CD4-positive, alpha-beta T cell treated with Interleukin-2 at 100 ng/mL for 4 hours (primary cell): Measurements from ENCODE around the gene ZFP30.

ENCODE experiments used
- DNase-seq: peaks from one replicate; pipeline ENCODE4 v3.0.0-alpha.2; 2020; ENCODE audit warnings: low spot score

ZFP30 gene

DNA sequence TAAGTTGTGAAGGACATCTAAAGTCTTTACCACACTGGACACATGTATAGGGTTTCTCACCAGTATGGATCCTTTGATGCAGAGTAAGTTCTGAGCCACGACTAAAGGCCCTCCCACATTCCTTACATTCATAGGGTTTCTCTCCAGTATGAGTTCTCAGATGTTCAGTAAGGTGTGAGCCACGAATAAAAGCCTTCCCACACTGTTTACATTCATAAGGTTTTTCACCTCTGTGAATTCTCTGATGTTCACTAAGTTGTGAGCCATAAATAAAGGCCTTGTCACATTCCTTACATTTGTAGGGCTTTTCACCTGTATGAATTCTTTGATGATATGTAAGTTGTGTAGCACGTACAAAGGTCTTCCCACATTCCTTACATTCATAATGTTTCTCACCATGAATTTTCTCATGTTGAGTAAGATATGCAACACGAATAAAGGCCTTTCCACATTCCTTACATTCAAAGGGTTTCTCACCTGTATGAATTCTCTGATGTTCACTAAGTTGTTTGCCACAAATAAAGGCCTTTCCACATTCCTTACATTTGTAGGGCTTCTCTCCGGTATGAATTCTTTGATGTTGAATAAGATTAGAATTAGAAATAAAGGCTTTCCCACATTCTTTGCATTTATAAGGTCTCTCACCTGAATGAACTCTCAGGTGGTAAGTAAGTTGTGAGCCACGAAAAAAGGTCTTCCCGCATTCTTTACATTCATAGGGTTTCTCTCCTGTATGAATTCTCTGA is 90.5 kb downstream of the ZFP30 start:
- DNase-seq, result no peak
